BJ (cell line): ENCODE data around the gene PI4KA. TPM values are rescaled to one million over a fixed set of nuclear protein-coding genes. Genes with fewer than 3 reads are reported as not detected.
"Not testable (repeated sequence)": the region's sequence is repeated elsewhere in the genome, so short reads cannot be mapped to it uniquely, and the experiment has no call there.

ENCODE experiments used
- CTCF ChIA-PET: fragments of 350-600 bp; formaldehyde crosslinking; extraction: SDS; loops from one replicate; lab custom pipeline; 2021; ENCODE audit warnings: antibody characterized with exemption, inconsistent platforms; lab: Yijun Ruan, JAX
- POLR2A ChIA-PET: fragments of 300-600 bp; sonication (Branson Sonifier 250); formaldehyde crosslinking; extraction: SDS; loops from one replicate; lab custom pipeline; 2021; ENCODE audit warnings: antibody characterized with exemption; lab: Charles Lee
- DNase-seq: peaks from one replicate; pipeline ENCODE4 v3.0.0-alpha.2; 2011; ENCODE audit warnings: low read depth
- H3K27me3 ChIP-seq: 2 replicates; pipeline ENCODE4 v1.6.0; 2011; ENCODE audit warnings: low read length; ENCODE audit not compliant: control insufficient read depth, insufficient read depth
- H3K36me3 ChIP-seq: 2 replicates; pipeline ENCODE4 v1.5.1; 2011; ENCODE audit warnings: low read length; ENCODE audit not compliant: control insufficient read depth, insufficient read depth
- H3K4me3 ChIP-seq: 2 replicates; pipeline ENCODE4 v1.5.1; 2011; ENCODE audit warnings: low read depth, mild to moderate bottlenecking, control low read depth, low read length
- CTCF ChIP-seq: IDR thresholded peaks from 2 replicates; pipeline ENCODE4 v1.5.1; 2011; ENCODE audit warnings: low read depth, mild to moderate bottlenecking, control low read depth, inconsistent platforms, low read length, moderate library complexity; ENCODE audit not compliant: insufficient read depth
- polyA plus RNA-seq: library from polyadenylated mRNA; depleted of rRNA; stranded (reverse); fragments of >200 nt; gene quantifications from 2 replicates; pipeline ENCODE4 v1.2.3, GENCODE V29; 2011

Gene PI4KA
- polyA plus RNA-seq, 1 experiment = 34.2 TPM

GRCh38 chr22:20741008-20741633 lies 117.5 kb downstream of the PI4KA start:
- ChIA-PET POLR2A (no interaction called here), CTCF (interaction anchor here (0.7 to 3.5 kb wide), 8 partner anchors 9 to 43 kb away, joined by 3 to 23 read pairs (median 4); no protein-coding TSS in a partner anchor)
- H3K36me3 ChIP-seq = peaks cover 10% of the 10 kb centered on the region
- H3K27me3 ChIP-seq = no peaks in the 10 kb centered on the region
- no peak for TF ChIP-seq CTCF
- H3K4me3 ChIP-seq = no peak overlapping the region
- no peak for DNase-seq

- Histone ChIP-seq H3K4me3 (no peak overlapping the region), H3K36me3 (peaks cover 8% of the 10 kb centered on the region), H3K27me3 (no peaks in the 10 kb centered on the region)
- ChIA-PET CTCF (interaction anchor here (2.4 to 3.5 kb wide), 3 partner anchors 9 to 16 kb away, joined by 14 to 23 read pairs (median 22); no protein-coding TSS in a partner anchor), POLR2A (no interaction called here)
- no peak for TF ChIP-seq CTCF
- DNase-seq = no peak
These were observed 118.2 kb downstream of the PI4KA start for GRCh38 chr22:20740222-20740951.

GRCh38 chr22:20738394-20739089 lies 120.1 kb downstream of the PI4KA start:
- ChIA-PET POLR2A (no interaction called here), CTCF (no interaction called here)
- TF ChIP-seq CTCF = no peak
- H3K27me3 ChIP-seq = no peaks in the 10 kb centered on the region
- H3K4me3 ChIP-seq = no peak overlapping the region
- peaks cover 6% of the 10 kb centered on the region for H3K36me3 ChIP-seq
- no peak for DNase-seq

GRCh38 chr22:20736891-20737290 lies 121.7 kb downstream of the PI4KA start:
- DNase-seq, H3K27me3 ChIP-seq, H3K4me3 ChIP-seq, CTCF ChIA-PET, POLR2A ChIA-PET, H3K36me3 ChIP-seq: not testable (repeated sequence)

GRCh38 chr22:20735356-20736162 lies 123.1 kb downstream of the PI4KA start:
- CTCF ChIA-PET, H3K4me3 ChIP-seq, POLR2A ChIA-PET: not testable (repeated sequence)

GRCh38 chr22:20732431-20732830 lies 126.2 kb downstream of the PI4KA start:
- H3K27me3 ChIP-seq, H3K4me3 ChIP-seq, POLR2A ChIA-PET, DNase-seq: not testable (repeated sequence)
- H3K36me3 ChIP-seq = peaks cover 12% of the 10 kb centered on the region
- CTCF ChIA-PET = interaction anchor here (3.7 kb wide), 1 partner anchor 9 kb away, joined by 14 read pairs; no protein-coding TSS in a partner anchor

More at GRCh38 chr22:20735356-20736162, 123.1 kb downstream of the PI4KA start:
- not testable (repeated sequence) for DNase-seq, H3K36me3 ChIP-seq, H3K27me3 ChIP-seq
